DMS79 (cell line): ENCODE measurements around the gene FBXO15.

Source experiments
- DNase-seq: peaks from one replicate; lab custom pipeline; 2025; lab: John Stamatoyannopoulos, UW

Gene FBXO15, protein sequence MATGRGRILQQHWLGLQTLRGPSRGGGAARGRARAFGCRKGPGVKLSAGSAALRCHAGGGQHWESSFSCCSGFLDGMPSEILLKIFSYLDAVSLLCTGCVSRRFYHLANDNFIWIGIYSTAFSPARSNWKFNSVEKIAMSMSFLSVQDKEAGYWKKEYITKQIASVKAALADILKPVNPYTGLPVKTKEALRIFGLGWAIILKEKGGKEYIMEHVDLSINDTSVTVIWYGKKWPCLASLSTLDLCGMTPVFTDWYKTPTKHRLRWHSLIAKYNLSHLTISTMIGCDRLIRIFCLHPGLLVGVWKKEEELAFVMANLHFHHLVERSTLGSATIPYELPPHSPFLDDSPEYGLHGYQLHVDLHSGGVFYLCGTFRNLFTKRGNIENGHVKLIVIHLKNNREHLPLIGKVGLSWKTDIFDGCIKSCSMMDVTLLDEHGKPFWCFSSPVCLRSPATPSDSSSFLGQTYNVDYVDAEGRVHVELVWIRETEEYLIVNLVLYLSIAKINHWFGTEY

GRCh38 chr18:74147779-74148542, at the start of gene FBXO15, which contains the start of gene TIMM21:
FBXO15 (minus strand) TSS chr18:74147834; CDS start chr18:74147785, 49 bp downstream.
TIMM21 (plus strand) TSS chr18:74148523; CDS start chr18:74148809, 286 bp downstream.
- DNase-seq: peak; percentile 93

- peak; percentile 16 for DNase-seq
These were observed 48.8 kb upstream of the FBXO15 start for GRCh38 chr18:74196220-74197119.

- DNase-seq: no peak
These were observed 47.1 kb upstream of the FBXO15 start for GRCh38 chr18:74194691-74195090.

GRCh38 chr18:74191577-74191976, 43.9 kb upstream of the FBXO15 start:
- no peak for DNase-seq

GRCh38 chr18:74190086-74190485, 42.5 kb upstream of the FBXO15 start:
- DNase-seq: peak; percentile 19

- DNase-seq: no peak
These were observed 39.0 kb upstream of the FBXO15 start for GRCh38 chr18:74186661-74187060.

GRCh38 chr18:74185860-74186259, 38.2 kb upstream of the FBXO15 start:
- no peak for DNase-seq

DNA sequence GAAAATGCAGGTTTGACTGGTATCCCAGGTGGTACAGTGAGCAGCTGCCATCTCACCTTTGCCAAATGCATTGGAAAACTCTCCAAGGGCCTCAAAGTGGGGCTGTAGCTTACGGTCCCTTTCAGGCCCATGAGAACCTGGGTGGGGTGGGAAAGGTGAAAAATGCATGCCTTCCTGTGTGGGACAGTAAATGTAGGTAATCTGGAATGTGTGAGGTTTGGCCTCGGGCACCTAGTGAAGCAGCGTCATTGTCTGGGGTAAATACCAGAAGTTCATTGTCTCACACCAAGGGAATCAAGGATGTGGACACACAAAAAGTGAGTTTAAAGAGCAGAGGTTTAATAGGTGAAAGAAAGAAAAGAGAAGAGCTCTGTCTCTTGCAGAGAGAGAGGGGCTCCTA, 37.2 kb upstream of the FBXO15 start:
- no peak for DNase-seq

DNA sequence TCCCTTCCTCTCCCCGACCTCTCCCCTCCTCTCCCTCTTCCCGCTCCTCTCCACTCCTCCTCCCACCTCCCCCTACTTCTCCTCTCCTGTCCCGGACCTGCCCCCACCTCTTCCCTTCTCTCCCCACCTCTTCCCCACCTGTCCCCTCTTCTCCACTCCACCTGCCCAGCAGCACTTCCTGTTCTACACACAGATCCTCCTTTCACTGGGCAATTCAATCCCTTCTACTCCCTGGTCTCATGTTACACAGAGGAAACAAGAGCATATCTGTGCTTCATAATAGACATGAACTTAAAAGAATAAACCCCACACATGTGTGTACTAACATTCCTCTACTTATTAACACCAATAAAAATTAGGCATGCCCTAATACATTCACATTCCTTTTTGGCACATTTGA, 35.5 kb upstream of the FBXO15 start:
- no peak for DNase-seq

GRCh38 chr18:74182335-74182734, 34.7 kb upstream of the FBXO15 start:
- no peak for DNase-seq

DNA sequence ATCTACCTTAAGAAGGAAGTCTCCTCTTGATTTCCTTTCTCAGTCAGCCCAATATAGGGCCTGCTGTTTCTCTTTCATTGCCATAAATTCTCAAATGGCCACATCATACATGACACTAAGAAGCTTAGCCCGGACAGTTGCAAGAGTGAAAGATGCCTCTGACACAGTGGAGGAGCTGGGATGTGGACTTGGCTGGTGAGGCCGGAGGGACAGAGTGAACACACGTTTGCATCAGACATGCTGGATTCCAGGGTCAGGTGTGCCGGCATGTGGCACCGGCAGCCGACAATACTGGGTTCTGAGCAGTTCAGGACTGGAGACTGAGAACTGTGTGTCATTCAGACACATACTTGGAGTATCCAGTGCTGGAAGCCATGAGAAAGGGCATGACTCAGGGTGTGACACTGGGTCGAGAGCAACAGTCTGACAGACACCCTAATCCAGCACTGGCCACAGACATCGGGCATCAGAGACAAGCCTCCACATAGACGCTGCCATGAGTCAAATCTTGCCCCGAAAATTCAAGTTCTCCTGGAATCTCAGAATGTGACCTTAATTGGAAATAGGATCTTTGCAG, 32.1 kb upstream of the FBXO15 start:
- no peak for DNase-seq

DNA sequence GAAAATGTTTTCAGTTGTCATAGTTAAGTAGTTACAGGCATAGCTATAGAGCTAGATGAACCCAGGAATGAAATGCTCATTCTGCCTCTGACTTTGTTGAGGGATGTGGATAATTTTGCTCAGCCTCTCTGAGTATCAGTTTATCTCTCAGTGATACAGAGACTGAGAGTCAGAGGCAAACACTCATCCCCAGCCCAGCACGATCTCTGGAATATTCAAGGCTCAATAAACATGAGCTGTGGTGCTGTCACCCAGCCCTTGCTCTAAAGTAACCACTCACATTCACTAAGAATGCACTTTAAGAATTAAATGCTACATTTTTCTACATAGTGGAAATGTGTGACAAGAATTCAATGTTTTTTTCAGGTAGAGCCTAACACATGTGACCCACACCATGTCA, 31.2 kb upstream of the FBXO15 start:
- no peak for DNase-seq

DNA sequence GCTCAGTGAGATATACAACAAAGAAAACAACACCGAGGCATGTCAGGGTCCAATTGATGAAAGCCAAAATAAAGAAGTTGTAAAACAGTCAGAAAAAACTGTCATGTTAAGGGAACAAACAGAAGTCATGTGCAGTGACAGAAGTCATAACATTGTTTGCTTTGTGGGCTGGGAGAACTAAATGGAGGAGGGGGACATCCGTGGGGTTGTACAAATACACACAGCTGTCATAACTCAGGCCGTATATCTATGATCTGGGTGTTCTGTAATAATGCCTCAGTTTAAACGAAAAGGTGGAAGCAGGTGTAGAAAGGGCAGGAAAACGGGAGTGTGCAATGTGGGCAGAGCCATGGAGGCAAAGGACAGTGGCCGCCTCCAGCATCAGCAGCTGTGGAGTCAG, 28.0 kb upstream of the FBXO15 start:
- no peak for DNase-seq

- no peak for DNase-seq
These were observed 25.8 kb upstream of the FBXO15 start for GRCh38 chr18:74173434-74173750.

DNA sequence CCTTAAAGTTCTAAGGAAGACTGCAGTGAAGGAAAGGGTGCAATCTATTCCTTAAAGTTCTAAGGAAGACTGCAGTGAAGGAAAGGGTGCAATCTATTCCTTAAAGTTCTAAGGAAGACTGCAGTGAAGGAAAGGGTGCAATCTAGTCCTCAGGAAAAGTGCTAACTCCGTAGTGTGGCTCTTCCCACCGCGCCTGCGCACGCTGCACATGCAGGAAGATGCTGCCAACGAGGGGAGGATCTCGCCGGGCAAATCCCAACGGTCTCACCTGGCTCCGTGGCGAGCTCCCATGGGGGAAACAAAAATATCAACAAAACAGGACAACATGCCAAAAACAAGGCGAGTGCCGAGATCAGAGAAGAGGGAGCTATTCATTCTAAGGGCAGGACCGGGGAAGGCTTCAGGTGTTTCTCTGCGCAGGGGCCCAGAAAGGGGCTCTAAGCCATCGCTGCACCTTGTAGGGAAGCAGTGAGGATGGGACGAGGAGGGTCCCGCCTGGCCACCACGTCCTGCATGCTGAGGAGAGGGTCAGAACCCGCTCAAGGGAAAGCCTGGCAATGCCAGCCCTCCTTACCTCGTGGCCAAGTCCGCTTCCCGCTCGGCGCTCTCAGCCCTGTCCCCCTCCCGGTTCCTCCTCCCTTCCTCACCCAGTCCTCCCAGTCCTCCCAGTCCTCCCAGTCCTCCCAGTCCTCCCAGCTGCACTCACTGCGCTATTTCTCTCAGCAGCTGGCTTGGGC, 25.2 kb upstream of the FBXO15 start:
- DNase-seq: no peak

- DNase-seq: no peak
These were observed 24.4 kb upstream of the FBXO15 start for GRCh38 chr18:74171910-74172606.

DNA sequence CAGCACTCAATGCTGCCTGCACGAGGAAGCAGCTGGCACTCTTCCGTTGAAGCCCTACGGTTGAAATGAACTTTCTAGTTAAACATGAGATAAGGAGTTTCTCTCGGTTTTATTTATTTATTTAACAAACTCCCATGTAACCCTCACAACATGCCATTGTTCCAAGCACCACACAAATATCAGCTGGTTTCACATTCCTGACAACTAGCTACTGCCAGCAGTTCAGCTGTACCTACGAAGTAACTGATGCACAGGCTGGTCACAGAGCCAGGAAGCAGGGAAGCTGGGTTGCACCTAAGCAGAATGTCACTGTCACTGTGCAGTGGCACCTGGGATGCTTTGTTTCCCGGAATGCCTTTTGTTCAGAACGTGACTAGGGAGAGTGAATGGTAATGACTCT, 18.8 kb upstream of the FBXO15 start:
- DNase-seq: no peak

- DNase-seq: no peak
These were observed 15.5 kb upstream of the FBXO15 start for GRCh38 chr18:74163019-74163660.

- DNase-seq: no peak
These were observed 7.6 kb upstream of the FBXO15 start for GRCh38 chr18:74155276-74155675.

DNA sequence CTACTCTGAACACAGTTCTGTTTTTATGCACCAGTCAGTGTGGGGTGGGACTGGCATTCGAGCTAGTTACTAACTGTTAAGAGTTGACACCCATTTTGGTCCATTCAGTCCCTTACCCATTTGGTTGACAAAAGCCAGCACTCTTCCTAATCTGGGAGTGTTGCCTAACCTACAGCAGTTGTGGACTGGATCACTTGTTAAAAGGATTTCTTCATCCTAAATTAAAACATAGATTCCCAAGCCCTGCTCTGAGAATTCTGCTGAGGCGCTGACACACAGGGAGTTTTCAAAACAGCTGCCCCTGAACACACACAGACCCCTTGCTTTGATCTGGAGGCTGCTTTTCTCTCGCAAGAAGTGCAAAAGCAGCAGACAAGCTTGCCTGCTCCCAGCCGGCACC, 7.1 kb upstream of the FBXO15 start:
- DNase-seq: no peak
